Smooth muscle cell of the coronary artery (primary cell): ENCODE measurements around the gene RGMA. TPM values are rescaled to one million over a fixed set of nuclear protein-coding genes. Genes with fewer than 3 reads are reported as not detected.

ENCODE experiments used
- total RNA-seq: library from RNA; depleted of rRNA; stranded (reverse); fragments of >200 nt; gene quantifications from 2 replicates; pipeline ENCODE4 v1.2.3, GENCODE V29; 2014; ENCODE audit warnings: low replicate concordance

Gene RGMA, protein sequence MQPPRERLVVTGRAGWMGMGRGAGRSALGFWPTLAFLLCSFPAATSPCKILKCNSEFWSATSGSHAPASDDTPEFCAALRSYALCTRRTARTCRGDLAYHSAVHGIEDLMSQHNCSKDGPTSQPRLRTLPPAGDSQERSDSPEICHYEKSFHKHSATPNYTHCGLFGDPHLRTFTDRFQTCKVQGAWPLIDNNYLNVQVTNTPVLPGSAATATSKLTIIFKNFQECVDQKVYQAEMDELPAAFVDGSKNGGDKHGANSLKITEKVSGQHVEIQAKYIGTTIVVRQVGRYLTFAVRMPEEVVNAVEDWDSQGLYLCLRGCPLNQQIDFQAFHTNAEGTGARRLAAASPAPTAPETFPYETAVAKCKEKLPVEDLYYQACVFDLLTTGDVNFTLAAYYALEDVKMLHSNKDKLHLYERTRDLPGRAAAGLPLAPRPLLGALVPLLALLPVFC
- total RNA-seq = 0.75 and 3.2 TPM in 2 replicates

GRCh38 chr15:93088981-93089726 is at the start of gene RGMA:
TSS of gene RGMA (minus strand) at chr15:93089211. CDS start at chr15:93088932, 279 bp downstream.

Other genes with a start within 250 kb of the RGMA start
- 54.0 and 147 TPM in 2 replicates for gene CHD2, start 188.9 kb downstream of the RGMA start, total RNA-seq